Anterior cingulate cortex (tissue), 58 donors: Measurements from ENCODE around the gene MAPK14.
"Not testable (repeated sequence)": the region's sequence is repeated elsewhere in the genome, so short reads cannot be mapped to it uniquely, and the experiment has no call there.

Source experiments
- DNase-seq, 58 donors: peaks; one replicate each; lab custom pipeline; 2025; lab: John Stamatoyannopoulos, UW

Gene MAPK14

GRCh38 chr6:36120018-36120417 is 92.4 kb downstream of the MAPK14 start:
- DNase-seq = no peak

- DNase-seq = no peak
Observed at GRCh38 chr6:36120539-36120938, 92.9 kb downstream of the MAPK14 start.

GRCh38 chr6:36120979-36121786 is 93.6 kb downstream of the MAPK14 start:
- no peak for DNase-seq

- DNase-seq = no peak
Observed at GRCh38 chr6:36121787-36122494, 94.3 kb downstream of the MAPK14 start.

- no peak for DNase-seq
Observed at GRCh38 chr6:36122495-36123269, 95.1 kb downstream of the MAPK14 start.

GRCh38 chr6:36123270-36124139 is 95.9 kb downstream of the MAPK14 start:
- DNase-seq = peak in 51 of 58 donors; percentile 25 to 79 (median 52)

- not testable (repeated sequence) for DNase-seq
Observed at GRCh38 chr6:36124346-36124745, 96.7 kb downstream of the MAPK14 start.

- DNase-seq = no peak
Observed at GRCh38 chr6:36124881-36125280, 97.3 kb downstream of the MAPK14 start.

GRCh38 chr6:36125575-36125974 is 98.0 kb downstream of the MAPK14 start:
- no peak for DNase-seq

- no peak for DNase-seq
Observed at GRCh38 chr6:36126121-36126520, 98.5 kb downstream of the MAPK14 start.

- DNase-seq = no peak
Observed at GRCh38 chr6:36126553-36127458, 99.2 kb downstream of the MAPK14 start.

GRCh38 chr6:36127462-36128016 is 99.9 kb downstream of the MAPK14 start:
- no peak for DNase-seq

GRCh38 chr6:36128073-36128472 is 100.5 kb downstream of the MAPK14 start:
- DNase-seq = no peak

- no peak for DNase-seq
Observed at GRCh38 chr6:36128793-36129192, 101.2 kb downstream of the MAPK14 start.

- not testable (repeated sequence) for DNase-seq
Observed at GRCh38 chr6:36129334-36129733, 101.7 kb downstream of the MAPK14 start.

- no peak for DNase-seq
Observed at GRCh38 chr6:36129941-36130666, 102.5 kb downstream of the MAPK14 start, which contains the start of gene MAPK13. Gene MAPK13 (plus strand): TSS chr6:36130513. CDS start chr6:36130583, 70 bp downstream.

GRCh38 chr6:36130667-36131510 is 103.3 kb downstream of the MAPK14 start:
- DNase-seq = no peak
